GM18498 (cell line): ENCODE measurements around the gene ANXA5.
A peak's percentile ranks its signal among the peaks of the same experiment; 100 is the strongest.
"Not testable (repeated sequence)": the region's sequence is repeated elsewhere in the genome, so short reads cannot be mapped to it uniquely, and the experiment has no call there.

ENCODE experiments used
- ATAC-seq: cut with Tn5 transposase; IDR thresholded peaks from one replicate; pipeline ENCODE4 v1.9.1; 2021; ENCODE audit warnings: mild to moderate bottlenecking, moderate library complexity; ENCODE audit not compliant: unreplicated experiment

ANXA5 gene

DNA sequence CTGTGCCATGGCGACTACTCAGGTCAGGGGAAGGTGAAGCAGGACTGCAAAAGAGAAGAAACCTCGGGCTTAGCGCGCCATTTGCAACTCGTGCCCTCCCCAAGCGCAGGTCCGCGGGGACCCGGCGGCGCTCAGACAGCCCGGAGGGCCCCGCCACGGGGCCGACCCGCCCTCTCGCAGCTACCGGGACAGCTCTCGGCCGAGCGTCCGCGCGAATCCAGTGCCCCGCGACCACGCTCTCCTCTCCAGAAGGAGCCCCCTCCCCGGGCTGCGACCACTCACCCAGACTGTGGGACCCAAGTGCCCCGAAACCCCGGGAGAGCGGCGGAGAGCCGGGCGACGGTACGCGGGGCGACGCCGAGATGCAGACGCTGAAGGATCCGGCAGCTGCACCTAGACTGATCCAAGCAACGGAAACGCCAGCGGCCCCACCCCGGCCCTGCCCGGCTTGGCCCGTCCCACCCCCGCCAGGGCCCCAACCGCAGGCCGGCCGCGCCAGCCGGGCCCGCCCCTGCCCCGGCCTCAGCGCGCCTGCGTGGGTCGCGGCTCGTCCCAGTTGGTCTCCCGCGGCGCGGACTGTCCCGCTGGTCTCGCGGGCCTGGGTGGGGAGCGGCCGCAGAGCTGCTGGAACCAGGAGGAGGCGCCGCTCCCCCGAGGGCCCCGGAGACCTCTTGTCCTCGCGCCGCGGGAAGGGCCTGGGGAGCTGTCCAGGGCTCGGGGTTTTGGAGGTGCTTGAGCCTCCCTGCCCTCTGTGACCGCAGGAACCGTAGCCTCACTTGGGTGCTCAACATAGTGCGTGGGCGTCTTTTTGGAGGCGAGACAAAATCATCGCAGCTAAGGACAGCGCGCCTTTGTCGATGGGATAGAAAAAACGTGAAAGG is at the start of gene ANXA5:
Gene ANXA5, minus strand, starts transcription at position 400 of the 881 bp plus-strand sequence. Its CDS starts 391 bp downstream, at position 9.
- peak; percentile 95 for ATAC-seq

- ATAC-seq, result no peak
Measured at GRCh38 chr4:121742794-121743193, 46.0 kb upstream of the ANXA5 start.

DNA sequence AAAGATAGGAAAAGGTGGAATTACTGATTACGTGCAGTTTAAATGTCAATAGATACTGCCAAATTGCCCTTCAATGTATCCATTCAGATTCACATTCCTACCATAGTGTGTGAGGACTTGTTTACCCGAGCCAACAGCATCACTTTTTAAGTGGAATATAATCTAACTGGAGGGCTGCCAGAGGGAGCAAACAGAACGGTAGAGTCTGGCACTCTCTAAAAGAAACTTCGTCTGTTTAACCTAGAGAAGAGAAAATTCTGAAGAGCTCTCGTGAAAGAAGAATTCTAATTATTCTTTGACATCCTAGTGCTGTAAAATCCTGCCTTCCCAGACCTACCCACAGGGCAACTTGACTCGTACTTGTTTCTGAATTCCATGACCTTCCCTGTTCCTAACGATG is 45.0 kb upstream of the ANXA5 start:
- no peak for ATAC-seq

DNA sequence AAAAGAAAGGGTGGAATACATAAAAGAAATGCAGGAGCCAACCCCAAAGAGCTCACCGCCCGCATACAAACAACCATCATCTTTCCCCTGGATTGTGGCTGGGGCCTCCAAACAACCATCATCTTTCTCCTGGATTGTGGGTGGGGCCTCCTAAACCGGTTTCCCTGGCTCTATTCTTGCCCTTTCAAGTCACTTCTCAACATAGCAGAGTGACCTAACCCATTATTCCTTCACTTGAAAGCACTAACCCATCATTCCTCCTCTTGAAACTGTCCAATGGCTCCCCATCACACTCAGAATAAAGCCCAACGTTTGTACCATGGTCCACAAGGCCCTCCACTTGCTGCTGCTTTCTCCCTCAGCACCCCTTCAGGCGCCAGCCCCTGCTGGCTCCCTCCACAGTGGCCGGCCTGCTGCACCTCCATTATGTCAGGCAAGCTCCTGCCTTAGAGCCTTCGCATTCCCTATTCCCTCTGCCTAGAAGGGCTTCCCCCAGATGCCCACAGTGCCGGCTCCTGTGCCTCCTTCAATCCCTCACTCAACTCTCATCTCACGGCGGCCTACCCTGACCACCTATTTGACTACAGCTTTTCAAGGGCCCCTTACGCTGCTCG is 44.1 kb upstream of the ANXA5 start:
- no peak for ATAC-seq

DNA sequence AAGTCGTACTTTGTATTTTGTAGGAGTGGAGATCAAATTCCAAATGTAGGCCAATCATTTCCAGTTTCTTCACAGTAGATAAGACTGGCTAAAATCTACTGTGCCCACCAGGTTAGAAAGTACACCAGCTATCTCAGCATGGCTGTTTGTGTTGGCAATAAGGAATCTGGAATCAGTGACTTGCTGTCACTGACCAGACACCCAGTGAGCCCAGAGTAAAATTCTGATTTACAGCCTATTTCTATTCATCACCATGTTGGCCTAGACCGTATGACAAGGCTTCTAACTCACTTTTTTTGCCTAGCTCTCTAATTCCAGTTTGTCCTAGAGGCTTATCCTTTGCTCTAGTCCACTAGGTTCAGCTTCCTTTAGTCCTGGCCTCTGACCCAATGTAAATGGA is 42.8 kb upstream of the ANXA5 start:
- ATAC-seq, result no peak

DNA sequence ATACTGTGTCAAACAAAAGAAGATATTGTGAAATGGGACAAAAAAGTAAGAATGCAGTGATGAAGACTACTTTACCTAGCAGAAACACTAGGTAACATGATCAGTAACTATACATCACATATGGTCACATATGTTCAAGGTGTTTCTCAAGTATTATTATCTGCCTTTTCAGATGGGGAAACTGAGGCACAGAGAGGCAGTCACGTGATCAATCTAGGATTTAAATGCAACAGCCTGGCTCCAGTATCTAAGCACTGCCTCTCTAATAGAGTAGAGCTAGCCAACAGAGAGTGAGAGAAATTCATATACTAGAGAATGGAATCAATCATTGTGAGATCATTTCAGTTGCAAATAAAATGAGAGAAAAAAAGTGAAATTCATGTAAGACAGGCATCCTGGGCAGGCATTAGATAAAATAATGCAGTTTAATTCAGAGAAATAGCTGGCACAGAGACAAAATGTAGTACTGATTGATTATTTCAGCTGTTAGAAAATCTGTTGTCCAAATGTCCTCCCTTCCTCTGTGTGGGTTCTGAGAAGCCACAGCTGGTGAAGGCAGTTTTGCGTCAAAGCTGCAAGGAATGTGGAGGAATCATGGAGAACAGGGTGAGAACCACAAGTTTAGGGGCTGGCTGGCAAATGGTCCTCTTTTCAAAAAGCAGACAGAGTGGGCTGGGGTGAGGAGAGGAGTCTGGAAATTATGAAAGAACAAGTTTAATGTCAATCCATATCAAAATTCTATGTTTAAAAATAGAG is 42.2 kb upstream of the ANXA5 start:
- no peak for ATAC-seq

DNA sequence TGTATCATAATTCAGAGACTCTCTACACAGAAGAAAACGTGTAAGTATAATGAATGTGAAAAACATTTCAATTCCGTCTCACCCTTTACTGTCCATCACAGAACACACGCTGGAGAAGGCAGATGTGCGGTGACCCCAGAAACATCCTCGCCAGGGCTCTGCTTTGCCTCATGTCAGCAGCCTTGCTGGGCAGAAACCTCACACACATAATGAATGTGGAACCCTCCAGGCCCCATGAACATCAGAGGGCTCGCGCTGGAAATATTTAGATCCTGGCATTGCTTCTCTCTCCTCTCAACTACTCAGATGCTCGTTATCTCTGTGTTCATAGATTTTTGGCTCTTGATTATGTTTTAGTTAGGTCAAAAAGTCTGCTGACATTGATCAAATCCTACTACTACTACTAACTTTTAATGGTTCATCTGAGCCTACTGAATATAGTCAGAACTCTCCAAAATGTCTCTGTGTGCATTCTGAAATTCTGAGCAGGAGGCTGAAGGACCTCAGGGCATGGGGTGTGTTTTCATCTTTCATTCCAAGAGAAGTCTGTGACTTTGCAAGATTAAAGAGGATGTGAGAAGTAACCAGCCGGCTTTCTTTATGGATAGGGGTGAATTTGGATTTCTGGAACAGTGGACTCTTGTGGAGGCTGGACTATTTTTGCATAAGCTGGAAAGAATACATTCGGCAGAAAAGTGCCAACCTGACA is 41.2 kb upstream of the ANXA5 start:
- ATAC-seq, result no peak

DNA sequence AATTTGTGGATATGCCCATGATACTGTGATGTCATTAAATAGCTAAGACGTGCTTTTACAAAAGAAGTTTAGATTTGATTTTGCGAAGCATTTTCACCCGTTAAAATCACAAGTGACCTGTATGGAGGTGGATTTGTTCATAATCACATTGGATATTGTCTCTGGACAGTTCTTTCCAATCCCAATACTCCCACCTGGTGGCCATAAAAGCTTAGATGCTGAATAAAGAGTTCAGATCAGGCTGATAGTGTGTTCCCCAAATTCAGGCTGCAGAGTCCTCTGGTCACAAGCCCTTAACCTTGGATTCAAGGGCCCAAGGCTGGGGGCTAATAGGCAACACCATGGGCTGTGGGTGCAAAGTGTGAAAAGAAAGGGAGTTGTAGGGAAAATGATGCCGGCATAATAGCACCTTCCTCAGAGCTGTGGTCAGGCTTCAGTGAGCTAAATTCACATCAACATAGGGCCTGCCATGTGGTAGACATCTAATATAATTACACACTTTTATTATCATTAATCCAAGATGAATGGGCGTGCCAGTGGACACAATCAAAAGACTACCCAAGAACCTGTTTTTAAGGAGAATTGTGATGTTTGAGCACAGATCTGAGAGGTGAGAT is 40.1 kb upstream of the ANXA5 start:
- ATAC-seq, result peak; percentile 63

GRCh38 chr4:121734571-121734970 is 37.8 kb upstream of the ANXA5 start:
- ATAC-seq, result no peak

- no peak for ATAC-seq
Measured at GRCh38 chr4:121733942-121734341, 37.2 kb upstream of the ANXA5 start.

DNA sequence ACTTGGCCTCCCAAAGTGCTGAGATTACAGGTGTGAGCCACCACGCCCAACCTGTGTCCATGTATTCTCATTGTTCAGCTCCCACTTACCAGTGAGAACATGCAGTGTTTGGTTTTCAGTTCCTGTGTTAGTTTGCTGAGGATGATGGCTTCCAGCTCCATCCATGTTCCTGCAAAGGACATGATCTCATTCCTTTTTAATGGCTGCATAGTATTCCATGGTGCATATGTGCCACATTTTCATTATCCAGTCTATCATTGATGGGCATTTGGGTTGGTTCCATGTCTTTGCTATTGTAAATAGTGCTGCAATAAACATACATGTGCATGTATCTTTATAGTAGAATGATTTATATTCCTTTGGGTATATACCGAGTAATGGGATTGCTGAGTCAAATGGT is 33.0 kb upstream of the ANXA5 start:
- ATAC-seq, result not testable (repeated sequence)

GRCh38 chr4:121728798-121729226 is 32.0 kb upstream of the ANXA5 start:
- ATAC-seq, result no peak

DNA sequence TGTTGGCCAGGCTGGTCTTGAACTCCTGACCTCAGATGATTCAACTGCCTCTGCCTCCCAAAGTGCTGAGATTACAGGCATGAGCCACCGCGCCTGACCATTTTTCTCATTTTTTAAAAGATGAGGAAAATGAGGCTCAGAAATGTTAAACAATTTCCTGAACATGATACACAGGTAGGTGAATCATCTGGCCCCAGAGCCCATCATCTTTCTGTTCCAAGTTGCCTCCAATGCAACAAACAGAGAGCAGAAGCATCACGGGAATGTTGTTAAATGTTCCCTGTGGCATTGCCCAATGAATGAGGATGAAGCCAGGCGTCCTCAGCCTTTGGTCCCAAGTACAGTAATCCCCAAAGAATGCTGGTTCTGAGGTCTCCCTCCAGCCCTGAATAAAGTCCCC is 31.3 kb upstream of the ANXA5 start:
- ATAC-seq, result no peak

DNA sequence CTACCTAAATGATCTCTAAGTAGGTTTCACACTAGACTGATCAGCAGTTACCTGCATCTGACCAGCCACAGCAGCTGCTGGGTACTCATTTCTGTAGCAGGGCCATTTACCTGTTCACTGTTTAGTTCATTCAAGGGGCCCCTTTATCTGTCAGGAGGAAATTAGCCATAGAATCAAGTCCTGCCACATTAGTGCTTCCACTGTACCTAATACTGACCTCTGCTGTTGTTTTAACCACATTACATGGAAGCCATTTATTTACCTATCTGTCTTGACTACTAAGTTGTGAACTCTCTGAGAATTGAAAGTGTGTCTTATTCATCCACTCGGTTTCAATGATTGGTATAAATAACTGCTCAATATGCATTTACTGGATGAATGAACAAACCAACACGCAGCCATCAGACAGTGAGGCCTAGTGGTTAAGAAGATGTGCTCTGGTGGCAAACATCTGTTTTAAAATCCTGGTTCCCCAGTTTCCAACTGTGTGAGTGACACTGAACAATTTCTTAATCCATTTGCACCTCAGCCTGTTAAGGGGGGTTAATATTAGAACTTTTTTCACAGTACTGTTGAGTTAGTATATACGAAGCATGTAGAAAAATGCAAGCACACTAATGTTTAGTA is 30.0 kb upstream of the ANXA5 start:
- ATAC-seq, result peak; percentile 97

GRCh38 chr4:121724671-121725070 is 27.9 kb upstream of the ANXA5 start:
- no peak for ATAC-seq

DNA sequence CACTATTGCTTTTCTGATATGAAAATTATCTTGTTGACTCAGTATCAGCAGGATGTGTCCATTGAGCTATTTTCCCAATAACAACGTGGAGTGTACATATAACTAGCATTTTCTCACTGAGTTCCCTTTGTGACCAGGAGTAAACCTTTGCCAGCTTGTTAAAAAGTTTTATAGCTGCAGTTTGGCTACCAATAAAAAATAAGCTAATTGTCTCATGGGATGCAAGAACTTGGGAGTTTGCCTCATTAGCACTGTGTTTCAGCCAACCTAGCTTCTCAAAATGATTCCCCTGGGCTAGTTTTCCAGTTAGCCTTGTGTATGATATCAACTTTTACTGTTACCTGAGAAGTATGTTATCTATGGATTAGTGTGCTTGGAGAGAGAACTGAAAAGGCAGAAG is 24.9 kb upstream of the ANXA5 start:
- no peak for ATAC-seq

DNA sequence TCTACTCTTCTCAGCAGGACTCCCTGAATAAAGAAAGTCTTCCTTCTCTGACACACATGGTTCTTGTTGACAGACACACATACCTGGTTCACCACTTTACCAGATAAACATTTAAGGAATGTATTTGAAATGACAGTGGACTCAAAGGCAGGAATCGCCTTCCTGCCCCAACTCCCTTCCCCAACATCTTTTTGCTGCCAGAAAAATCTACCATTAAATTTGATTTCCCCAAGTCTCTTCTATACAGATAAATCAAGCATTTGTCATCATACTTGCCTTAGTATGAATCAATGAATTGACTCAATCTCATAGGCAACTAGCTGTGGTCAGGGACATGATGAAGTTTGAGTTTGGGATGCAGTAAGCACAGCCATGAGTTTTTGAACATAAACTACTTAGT is 23.3 kb upstream of the ANXA5 start:
- ATAC-seq, result no peak

DNA sequence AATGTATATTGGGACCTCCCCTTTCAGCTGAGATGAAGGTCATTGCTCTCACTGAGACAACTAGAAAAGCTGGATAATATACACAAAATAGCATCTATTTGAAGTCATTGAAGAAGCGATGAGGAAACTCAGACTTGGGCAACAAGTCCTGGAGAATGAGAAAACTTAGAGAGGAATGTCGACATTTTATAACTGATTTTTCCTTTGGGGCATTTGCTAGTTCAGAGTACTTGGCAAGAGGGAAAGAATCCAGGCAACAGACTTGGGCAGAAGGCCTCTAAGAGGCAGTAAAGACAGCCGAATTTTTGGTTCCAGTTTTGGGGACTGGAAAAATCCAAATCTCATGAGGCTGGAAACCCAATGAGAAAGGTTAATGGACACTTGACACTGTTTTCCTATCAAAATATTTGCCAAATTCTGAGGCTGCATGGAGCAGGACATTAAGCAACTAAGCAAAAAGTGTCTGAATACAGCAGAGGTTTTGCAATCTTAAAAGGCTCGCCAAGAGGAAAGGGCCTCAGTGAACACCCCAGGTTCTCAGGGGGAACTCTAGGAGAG is 21.0 kb upstream of the ANXA5 start:
- ATAC-seq, result no peak

GRCh38 chr4:121714548-121714947 is 17.8 kb upstream of the ANXA5 start:
- no peak for ATAC-seq

DNA sequence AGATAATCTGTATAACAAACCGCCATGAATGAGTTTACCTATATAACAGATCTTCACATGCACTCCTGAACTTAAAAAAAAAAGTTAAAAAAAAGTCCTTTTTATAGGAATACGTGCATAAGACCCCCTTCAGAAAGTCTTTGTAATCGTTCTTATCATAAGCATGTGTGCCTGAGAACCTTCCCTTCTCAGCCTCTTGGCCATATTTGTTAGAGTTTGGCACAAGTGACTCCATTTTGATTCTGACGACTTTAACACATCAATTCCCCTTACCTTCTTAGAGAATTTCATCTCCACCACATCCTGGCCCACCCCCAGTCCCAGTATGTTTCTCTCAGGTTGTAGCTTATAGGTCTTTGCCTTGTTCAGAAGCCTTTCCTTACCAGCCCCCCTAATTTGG is 16.0 kb upstream of the ANXA5 start:
- no peak for ATAC-seq
